ENCODE results near the gene MBTD1.
"Not testable (repeated sequence)": the region's sequence is repeated elsewhere in the genome, so short reads cannot be mapped to it uniquely, and the experiment has no call there.

The MBTD1 gene

GRCh38 chr17:51251010-51251409 lies 8.8 kb downstream of the MBTD1 start:
- DNase-seq = no peak

GRCh38 chr17:51250314-51250840 lies 9.5 kb downstream of the MBTD1 start:
- DNase-seq = no peak

- DNase-seq = no peak
These were observed 14.3 kb downstream of the MBTD1 start for GRCh38 chr17:51245535-51245934.

- no peak for DNase-seq
These were observed 15.8 kb downstream of the MBTD1 start for GRCh38 chr17:51244041-51244440.

- DNase-seq = no peak
These were observed 19.6 kb downstream of the MBTD1 start for GRCh38 chr17:51240275-51240674.

- no peak for DNase-seq
These were observed 21.5 kb downstream of the MBTD1 start for GRCh38 chr17:51238255-51238887.

GRCh38 chr17:51234162-51234561 lies 25.7 kb downstream of the MBTD1 start:
- no peak for DNase-seq

GRCh38 chr17:51231999-51232398 lies 27.9 kb downstream of the MBTD1 start:
- no peak for DNase-seq

- no peak for DNase-seq
These were observed 29.5 kb downstream of the MBTD1 start for GRCh38 chr17:51230306-51230705.

GRCh38 chr17:51229889-51230288 lies 30.0 kb downstream of the MBTD1 start:
- DNase-seq = no peak

- DNase-seq = no peak
These were observed 31.7 kb downstream of the MBTD1 start for GRCh38 chr17:51228161-51228560.

- DNase-seq = not testable (repeated sequence)
These were observed 34.3 kb downstream of the MBTD1 start for GRCh38 chr17:51225523-51225922.

GRCh38 chr17:51224402-51225262 lies 35.2 kb downstream of the MBTD1 start:
- DNase-seq = no peak

GRCh38 chr17:51221322-51221721 lies 38.5 kb downstream of the MBTD1 start:
- no peak for DNase-seq

GRCh38 chr17:51217946-51218345 lies 41.9 kb downstream of the MBTD1 start:
- no peak for DNase-seq

- no peak for DNase-seq
These were observed 44.9 kb downstream of the MBTD1 start for GRCh38 chr17:51214920-51215319.

GRCh38 chr17:51203838-51204237 lies 56.0 kb downstream of the MBTD1 start:
- no peak for DNase-seq

- no peak for DNase-seq
These were observed 59.0 kb downstream of the MBTD1 start for GRCh38 chr17:51200846-51201245.

GRCh38 chr17:51200295-51200694 lies 59.6 kb downstream of the MBTD1 start:
- no peak for DNase-seq

- DNase-seq = no peak
These were observed 62.1 kb downstream of the MBTD1 start for GRCh38 chr17:51197754-51198153.

- no peak for DNase-seq
These were observed 68.0 kb downstream of the MBTD1 start for GRCh38 chr17:51191895-51192294.

GRCh38 chr17:51189628-51190027 lies 70.2 kb downstream of the MBTD1 start:
- DNase-seq = no peak

GRCh38 chr17:51189162-51189561 lies 70.7 kb downstream of the MBTD1 start:
- DNase-seq = no peak

GRCh38 chr17:51188271-51188833 lies 71.5 kb downstream of the MBTD1 start:
- no peak for DNase-seq

All from SHP77 (cell line).